HCT116 (cell line): ENCODE results near the gene IRF2. TPM values are rescaled to one million over a fixed set of nuclear protein-coding genes. Genes with fewer than 3 reads are reported as not detected.

ENCODE experiments used
- ATAC-seq: fragments of 200-7000 bp; cut with Tn5 transposase; 2 replicates; pipeline ENCODE4 v1.9.1; 2020; ENCODE audit warnings: mild to moderate bottlenecking, moderate library complexity
- BruUV-seq: library from RNA; stranded (reverse); fragments of 400-500 nt; replicated peaks from 2 replicates; lab custom pipeline; 2021; lab: Mats Ljungman, UMichigan
- CTCF ChIA-PET: fragments of 300-600 bp; sonication (Branson Sonifier 250); formaldehyde crosslinking; loops from one replicate; lab custom pipeline; 2021; ENCODE audit warnings: antibody characterized with exemption; lab: Charles Lee
- POLR2A ChIA-PET: fragments of 300-600, 350-600 bp; sonication (Branson Sonifier 250); formaldehyde crosslinking; loops from one replicate; lab custom pipeline; 2021; ENCODE audit warnings: antibody characterized with exemption; lab: Charles Lee
- RAD21 ChIA-PET, 2 experiments: fragments of 300-600 bp; sonication (Branson Sonifier 250); formaldehyde crosslinking; loops; one replicate each; lab custom pipeline; 2023; ENCODE audit warnings: low total read pairs in 2 of 2; ENCODE audit not compliant: uncharacterized antibody in 2 of 2, unreplicated experiment in 2 of 2, low non-redundant PET in 1 of 2; lab: Charles Lee
- DNase-seq: peaks from one replicate; pipeline ENCODE4 v3.0.0-alpha.2; 2010; ENCODE audit warnings: low read depth, low spot score
- H2AFZ ChIP-seq: fragments of 200-600 bp; shearing (Covaris generic), sonication (generic); 2 replicates; pipeline ENCODE4 v1.6.1; 2017; ENCODE audit warnings: low read depth, mixed run types, mixed read lengths, antibody characterized with exemption, low read length; ENCODE audit not compliant: poor library complexity, severe bottlenecking
- H3K27ac ChIP-seq: 2 replicates; pipeline ENCODE4 v1.5.1; 2012; ENCODE audit warnings: low read depth, low read length
- H3K27me3 ChIP-seq: fragments of 200-600 bp; sonication (generic); 2 replicates; pipeline ENCODE4 v1.6.1; 2016; ENCODE audit warnings: mixed run types, low read length, mixed read lengths; ENCODE audit not compliant: insufficient read depth
- H3K36me3 ChIP-seq, 2 experiments: fragments of 200-500 bp in 1 of 2; fragments of 200-600 bp in 1 of 2; sonication (Bioruptor generic) in 1 of 2; sonication (generic) in 1 of 2; 2 replicates each; pipeline versions ENCODE4 v1.5.1 to v1.6.1; 2014 to 2016; ENCODE audit warnings: low read length in 2 of 2, inconsistent platforms in 1 of 2, mixed read lengths in 1 of 2, mixed run types in 1 of 2; ENCODE audit not compliant: insufficient read depth in 2 of 2, control insufficient read depth in 1 of 2
- H3K4me1 ChIP-seq, 2 experiments: fragments of 200-600 bp in 1 of 2; sonication (generic) in 1 of 2; 2 replicates each; pipeline versions ENCODE4 v1.5.1 to v1.6.1; 2012 to 2017; ENCODE audit warnings: low read length in 2 of 2, inconsistent platforms in 1 of 2, mild to moderate bottlenecking in 1 of 2, mixed read lengths in 1 of 2, mixed run types in 1 of 2, moderate library complexity in 1 of 2; ENCODE audit not compliant: insufficient read depth in 2 of 2, control insufficient read depth in 1 of 2
- H3K4me2 ChIP-seq: fragments of 200-600 bp; sonication (generic); 2 replicates; pipeline ENCODE4 v1.6.1; 2017; ENCODE audit warnings: mixed run types, low read length, mixed read lengths
- H3K4me3 ChIP-seq, 2 experiments: fragments of 200-600 bp in 1 of 2; sonication (generic) in 1 of 2; replicated peaks in 1 of 2; 2 replicates each; pipeline ENCODE4 v1.5.1; 2011 to 2016; ENCODE audit warnings: low read length in 2 of 2, control low read depth in 1 of 2, low read depth in 1 of 2, mild to moderate bottlenecking in 1 of 2, mixed read lengths in 1 of 2, mixed run types in 1 of 2
- H3K79me2 ChIP-seq: fragments of 200-600 bp; sonication (generic); 2 replicates; pipeline ENCODE4 v1.6.1; 2017; ENCODE audit warnings: mild to moderate bottlenecking, mixed run types, low read length, moderate library complexity, mixed read lengths; ENCODE audit not compliant: insufficient read depth
- H3K9ac ChIP-seq: fragments of 200-600 bp; sonication (generic); 2 replicates; pipeline ENCODE4 v1.6.1; 2016; ENCODE audit warnings: low read length, mixed read lengths
- H3K9me2 ChIP-seq: fragments of 200-600 bp; sonication (generic), shearing (Covaris generic); 2 replicates; pipeline ENCODE4 v1.6.1; 2017; ENCODE audit warnings: mixed run types, mild to moderate bottlenecking, moderate library complexity; ENCODE audit not compliant: insufficient read depth
- H3K9me3 ChIP-seq, 2 experiments: fragments of 200-500 bp in 1 of 2; fragments of 200-600 bp in 1 of 2; sonication (Bioruptor generic) in 1 of 2; sonication (generic) in 1 of 2; 2 replicates each; pipeline ENCODE4 v1.6.1; 2014 to 2017; ENCODE audit warnings: low read length in 2 of 2, mixed read lengths in 2 of 2, inconsistent platforms in 1 of 2, low read depth in 1 of 2, mild to moderate bottlenecking in 1 of 2, mixed run types in 1 of 2, moderate library complexity in 1 of 2; ENCODE audit not compliant: control insufficient read depth in 1 of 2, insufficient read depth in 1 of 2
- H4K20me1 ChIP-seq: fragments of 200-600 bp; sonication (generic), shearing (Covaris generic); 2 replicates; pipeline ENCODE4 v1.6.1; 2017; ENCODE audit warnings: mixed run types, mild to moderate bottlenecking, moderate library complexity; ENCODE audit not compliant: insufficient read depth
- ATF3 ChIP-seq: IDR thresholded peaks from 2 replicates; pipeline ENCODE4 v1.6.1; 2012
- EZH2 ChIP-seq: fragments of 200-600 bp; sonication (generic); IDR thresholded peaks from 2 replicates; pipeline ENCODE4 v1.6.1; 2017; ENCODE audit warnings: antibody characterized with exemption, mixed run types
- EZH2phosphoT487 ChIP-seq: fragments of 200-600 bp; IDR thresholded peaks from 2 replicates; pipeline ENCODE4 v1.6.1; 2018; ENCODE audit warnings: antibody characterized with exemption, borderline replicate concordance
- FOSL1 ChIP-seq: IDR thresholded peaks from 2 replicates; pipeline ENCODE4 v1.6.1; 2012; ENCODE audit warnings: low read depth
- JUND ChIP-seq: IDR thresholded peaks from 2 replicates; pipeline ENCODE4 v1.6.1; 2012
- MAX ChIP-seq: IDR thresholded peaks from 2 replicates; pipeline ENCODE4 v1.6.1; 2012
- POLR2A ChIP-seq: IDR thresholded peaks from 2 replicates; pipeline ENCODE4 v1.7.0; 2011; ENCODE audit warnings: borderline replicate concordance; ENCODE audit not compliant: insufficient read depth, insufficient read length; ENCODE audit errors: extremely low read depth
- RAD21 ChIP-seq: IDR thresholded peaks from 2 replicates; pipeline ENCODE4 v1.6.1; 2012; ENCODE audit warnings: low read depth, mild to moderate bottlenecking
- REST ChIP-seq: IDR thresholded peaks from 2 replicates; pipeline ENCODE4 v1.6.1; 2012; ENCODE audit warnings: low read depth
- SRF ChIP-seq: IDR thresholded peaks from 2 replicates; pipeline ENCODE4 v1.6.1; 2012; ENCODE audit warnings: low read depth
- YY1 ChIP-seq: IDR thresholded peaks from 2 replicates; pipeline ENCODE4 v1.6.1; 2011; ENCODE audit warnings: low read length, low read depth, moderate library complexity, mild to moderate bottlenecking; ENCODE audit not compliant: insufficient replicate concordance; ENCODE audit errors: extremely low read depth
- ZBTB33 ChIP-seq: IDR thresholded peaks from 2 replicates; pipeline ENCODE4 v1.6.1; 2011; ENCODE audit warnings: mild to moderate bottlenecking, low read length, moderate library complexity; ENCODE audit not compliant: insufficient replicate concordance; ENCODE audit errors: extremely low read depth
- intact Hi-C: fragments of 100-400 bp; cut with micrococcal nuclease; formaldehyde crosslinking; loops from 2 replicates; pipeline ENCODE4 v1.10.0; 2022
- total RNA-seq: library from RNA; stranded (reverse); gene quantifications from one replicate; pipeline ENCODE4 v1.2.1, GENCODE V29; 2021; ENCODE audit not compliant: unreplicated experiment
- TF ChIP-seq, protein P1 (sequence below), 3 experiments: fragments of 200-600 bp in 1 of 3; sonication (generic) in 1 of 3; IDR thresholded peaks in 2 of 3; conservative IDR thresholded peaks in 1 of 3; 2 replicates each; pipeline ENCODE4 v1.5.1; 2012 to 2017; ENCODE audit warnings: low read depth in 2 of 3, low read length in 2 of 3, antibody characterized with exemption in 1 of 3, borderline replicate concordance in 1 of 3, control low read depth in 1 of 3, mild to moderate bottlenecking in 1 of 3, mixed read lengths in 1 of 3, mixed run types in 1 of 3, moderate library complexity in 1 of 3; ENCODE audit not compliant: insufficient read depth in 1 of 3

Gene IRF2
- total RNA-seq, 1 experiment from 2014 or later = 10.6 TPM

DNA sequence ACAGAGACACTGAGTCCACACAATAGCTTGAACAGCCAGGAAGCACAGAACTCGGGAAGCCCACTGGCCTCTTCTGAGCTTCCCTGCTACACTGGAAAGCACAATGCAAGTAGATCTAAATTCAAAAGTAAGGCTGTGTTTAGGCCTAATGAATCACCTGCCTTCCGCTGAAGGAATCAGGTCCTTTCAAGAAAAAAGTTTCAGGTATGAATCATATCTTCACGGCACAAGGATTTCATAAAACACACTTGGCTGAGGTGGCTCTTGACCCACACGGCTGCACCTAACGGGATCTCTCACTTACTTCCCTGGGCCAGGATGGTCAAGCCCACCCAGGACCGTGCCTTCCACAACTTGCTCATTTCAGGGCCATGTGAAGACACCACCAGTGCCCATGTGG, 59.3 kb downstream of the IRF2 start:
- Histone ChIP-seq H3K9me2 (no peaks in the 10 kb centered on the region), H3K4me2 (no peak overlapping the region), H3K4me1 (peaks cover 11 to 20% of the 10 kb centered on the region in 2 experiments), H3K9ac (no peak overlapping the region), H2AFZ (no peak overlapping the region), H3K27ac (no peak overlapping the region), H3K4me3 (no peak overlapping the region), H4K20me1 (no peaks in the 10 kb centered on the region), H3K9me3 (no peaks in the 10 kb centered on the region), H3K79me2 (no peaks in the 10 kb centered on the region), H3K36me3 (no peaks in the 10 kb centered on the region), H3K27me3 (no peaks in the 10 kb centered on the region)
- no peak for DNase-seq
- no peak for ATAC-seq
- RAD21 ChIA-PET = no interaction called here
- CTCF ChIA-PET = interaction anchor here (1.0 kb wide), 1 partner anchor 13 kb away, joined by 3 read pairs; no protein-coding TSS in a partner anchor
- POLR2A ChIA-PET = no interaction called here
- TF ChIP-seq RAD21 (no peak), POLR2A (no peak), REST (no peak), EZH2phosphoT487 (no peak), MAX (no peak), JUND (no peak), YY1 (no peak), FOSL1 (no peak), EZH2 (no peak), ZBTB33 (no peak), ATF3 (no peak), SRF (no peak)
- TF ChIP-seq, protein P1, sequence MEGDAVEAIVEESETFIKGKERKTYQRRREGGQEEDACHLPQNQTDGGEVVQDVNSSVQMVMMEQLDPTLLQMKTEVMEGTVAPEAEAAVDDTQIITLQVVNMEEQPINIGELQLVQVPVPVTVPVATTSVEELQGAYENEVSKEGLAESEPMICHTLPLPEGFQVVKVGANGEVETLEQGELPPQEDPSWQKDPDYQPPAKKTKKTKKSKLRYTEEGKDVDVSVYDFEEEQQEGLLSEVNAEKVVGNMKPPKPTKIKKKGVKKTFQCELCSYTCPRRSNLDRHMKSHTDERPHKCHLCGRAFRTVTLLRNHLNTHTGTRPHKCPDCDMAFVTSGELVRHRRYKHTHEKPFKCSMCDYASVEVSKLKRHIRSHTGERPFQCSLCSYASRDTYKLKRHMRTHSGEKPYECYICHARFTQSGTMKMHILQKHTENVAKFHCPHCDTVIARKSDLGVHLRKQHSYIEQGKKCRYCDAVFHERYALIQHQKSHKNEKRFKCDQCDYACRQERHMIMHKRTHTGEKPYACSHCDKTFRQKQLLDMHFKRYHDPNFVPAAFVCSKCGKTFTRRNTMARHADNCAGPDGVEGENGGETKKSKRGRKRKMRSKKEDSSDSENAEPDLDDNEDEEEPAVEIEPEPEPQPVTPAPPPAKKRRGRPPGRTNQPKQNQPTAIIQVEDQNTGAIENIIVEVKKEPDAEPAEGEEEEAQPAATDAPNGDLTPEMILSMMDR (IDR thresholded peaks at IDR 0.05 in 2 of 3, conservative IDR thresholded peaks at IDR 0.05 in 1 of 3; ENCODE audit: borderline replicate concordance in 1 of 3, insufficient read depth in 1 of 3, low read depth in 2 of 3, low read length in 2 of 3) = no peak
- intact Hi-C loops = loop anchor here (10.0 kb wide), 1 partner anchor 120 kb away; no protein-coding TSS in a partner anchor
- no TSS peak for BruUV-seq
